IMR-90 (cell line): ENCODE measurements around the gene DPYSL5. TPM values are rescaled to one million over a fixed set of nuclear protein-coding genes. Genes with fewer than 3 reads are reported as not detected.

Source experiments
- ATAC-seq: fragments of 200-7000 bp; cut with Tn5 transposase; 2 replicates; pipeline ENCODE4 v1.9.1; 2020; ENCODE audit warnings: low read depth, mild to moderate bottlenecking, moderate library complexity
- BruUV-seq: library from RNA; stranded (reverse); fragments of 400-500 nt; replicated peaks from 2 replicates; lab custom pipeline; 2021; lab: Mats Ljungman, UMichigan
- CTCF ChIA-PET: fragments of 300-600 bp; formaldehyde crosslinking; extraction: SDS; loops from one replicate; lab custom pipeline; 2021; ENCODE audit warnings: antibody characterized with exemption; lab: Yijun Ruan, JAX
- POLR2A ChIA-PET: fragments of 300-600 bp; sonication (Branson Sonifier 250); formaldehyde crosslinking; loops from one replicate; lab custom pipeline; 2022; ENCODE audit warnings: antibody characterized with exemption; ENCODE audit not compliant: unreplicated experiment; lab: Charles Lee
- DNase-seq: peaks from one replicate; pipeline ENCODE4 v3.0.0; 2013
- H2AFZ ChIP-seq: replicated peaks from 2 replicates; pipeline ENCODE3; 2013; ENCODE audit warnings: low read length, mild to moderate bottlenecking; ENCODE audit not compliant: poor library complexity
- H2AK5ac ChIP-seq: 2 replicates; pipeline ENCODE4 v1.6.1; 2013; ENCODE audit warnings: low read depth, low read length, inconsistent platforms
- H2AK9ac ChIP-seq: replicated peaks from 2 replicates; pipeline ENCODE3; 2013; ENCODE audit warnings: mild to moderate bottlenecking, low read depth, low read length, moderate library complexity; ENCODE audit not compliant: poor library complexity
- H2BK120ac ChIP-seq: 2 replicates; pipeline ENCODE4 v1.6.1; 2013; ENCODE audit warnings: low read depth, low read length, inconsistent platforms
- H2BK15ac ChIP-seq: 3 replicates; pipeline ENCODE4 v1.6.1; 2013; ENCODE audit warnings: low read depth, low read length, inconsistent platforms
- H2BK20ac ChIP-seq: 2 replicates; pipeline ENCODE4 v1.6.1; 2013; ENCODE audit warnings: low read depth, mild to moderate bottlenecking, inconsistent platforms, low read length, moderate library complexity
- H2BK5ac ChIP-seq: 2 replicates; pipeline ENCODE4 v1.6.1; 2013; ENCODE audit warnings: mild to moderate bottlenecking, low read depth, low read length, inconsistent platforms; ENCODE audit not compliant: poor library complexity, severe bottlenecking
- H3K14ac ChIP-seq: replicated peaks from 2 replicates; pipeline ENCODE4 v1.6.1; 2013; ENCODE audit warnings: low read depth, low read length, inconsistent platforms
- H3K18ac ChIP-seq: 2 replicates; pipeline ENCODE4 v1.6.1; 2013; ENCODE audit warnings: low read depth, low read length, control low read depth
- H3K23ac ChIP-seq: 2 replicates; pipeline ENCODE4 v1.6.1; 2013; ENCODE audit warnings: low read depth, low read length, inconsistent platforms
- H3K27ac ChIP-seq: 2 replicates; pipeline ENCODE4 v1.5.1; 2013; ENCODE audit warnings: mild to moderate bottlenecking, control low read depth, low read length; ENCODE audit not compliant: insufficient read depth
- H3K27me3 ChIP-seq: 2 replicates; pipeline ENCODE4 v1.6.1; 2013; ENCODE audit warnings: low read length; ENCODE audit not compliant: control insufficient read depth, insufficient read depth
- H3K36me3 ChIP-seq: 2 replicates; pipeline ENCODE4 v1.6.1; 2013; ENCODE audit warnings: low read length, mixed read lengths; ENCODE audit not compliant: control insufficient read depth, insufficient read depth
- H3K4ac ChIP-seq: 2 replicates; pipeline ENCODE4 v1.6.1; 2013; ENCODE audit warnings: low read depth, low read length, inconsistent platforms
- H3K4me1 ChIP-seq: 2 replicates; pipeline ENCODE4 v1.6.1; 2013; ENCODE audit warnings: low read length, mixed read lengths; ENCODE audit not compliant: control insufficient read depth, insufficient read depth
- H3K4me2 ChIP-seq: 2 replicates; pipeline ENCODE4 v1.6.1; 2013; ENCODE audit warnings: low read depth, mild to moderate bottlenecking, control low read depth, low read length, moderate library complexity
- H3K4me3 ChIP-seq: 2 replicates; pipeline ENCODE4 v1.5.1; 2013; ENCODE audit warnings: low read depth, mild to moderate bottlenecking, control low read depth, low read length, moderate library complexity; ENCODE audit not compliant: insufficient read depth
- H3K56ac ChIP-seq: 2 replicates; pipeline ENCODE4 v1.6.1; 2013; ENCODE audit warnings: low read length, inconsistent platforms; ENCODE audit not compliant: insufficient read depth; ENCODE audit errors: extremely low read depth
- H3K79me1 ChIP-seq, 2 experiments: 2 replicates each; pipeline ENCODE4 v1.6.1; 2013; ENCODE audit warnings: low read length in 2 of 2, inconsistent platforms in 1 of 2, low read depth in 1 of 2
- H3K9ac ChIP-seq: 2 replicates; pipeline ENCODE4 v1.6.1; 2013; ENCODE audit warnings: low read depth, low read length, control low read depth
- H3K9me1 ChIP-seq: 2 replicates; pipeline ENCODE4 v1.6.1; 2013; ENCODE audit warnings: low read length, inconsistent platforms; ENCODE audit not compliant: insufficient read depth
- H3K9me3 ChIP-seq: 2 replicates; pipeline ENCODE4 v1.6.1; 2013; ENCODE audit warnings: low read length; ENCODE audit not compliant: control insufficient read depth, insufficient read depth
- H4K20me1 ChIP-seq: 2 replicates; pipeline ENCODE4 v1.6.1; 2013; ENCODE audit warnings: low read length, inconsistent platforms; ENCODE audit not compliant: insufficient read depth
- H4K5ac ChIP-seq: 2 replicates; pipeline ENCODE4 v1.6.1; 2013; ENCODE audit warnings: mild to moderate bottlenecking, low read depth, low read length, control low read depth
- H4K8ac ChIP-seq, 2 experiments: 2 replicates each; pipeline ENCODE4 v1.6.1; 2013; ENCODE audit warnings: low read depth in 2 of 2, low read length in 2 of 2, control low read depth in 1 of 2, inconsistent platforms in 1 of 2
- H4K91ac ChIP-seq: 2 replicates; pipeline ENCODE4 v1.6.1; 2013; ENCODE audit warnings: low read depth, low read length, inconsistent platforms; ENCODE audit not compliant: insufficient read depth
- BHLHE40 ChIP-seq: fragments of 150-350 bp; IDR thresholded peaks from 2 replicates; pipeline ENCODE4 v1.6.1; 2016; ENCODE audit warnings: mild to moderate bottlenecking, low read depth, low read length
- CEBPB ChIP-seq: IDR thresholded peaks from 2 replicates; pipeline ENCODE4 v1.6.1; 2012; ENCODE audit warnings: low read depth, low read length, improper control_type of control experiment
- CHD1 ChIP-seq: IDR thresholded peaks from 2 replicates; pipeline ENCODE4 v1.6.1; 2012; ENCODE audit warnings: low read depth, low read length, improper control_type of control experiment
- CTCF ChIP-seq: conservative IDR thresholded peaks from 2 replicates; pipeline ENCODE4 v1.5.1; 2012; ENCODE audit warnings: mild to moderate bottlenecking, low read depth, low read length, improper control_type of control experiment
- FOS ChIP-seq: fragments of 150-350 bp; IDR thresholded peaks from 2 replicates; pipeline ENCODE4 v1.6.1; 2016; ENCODE audit warnings: low read depth, low read length
- MAFK ChIP-seq: IDR thresholded peaks from 2 replicates; pipeline ENCODE4 v1.6.1; 2012; ENCODE audit warnings: low read depth, low read length, improper control_type of control experiment
- MAZ ChIP-seq: IDR thresholded peaks from 2 replicates; pipeline ENCODE4 v1.6.1; 2012; ENCODE audit warnings: low read depth, mild to moderate bottlenecking, low read length, improper control_type of control experiment, moderate library complexity, borderline replicate concordance
- MXI1 ChIP-seq: IDR thresholded peaks from 2 replicates; pipeline ENCODE4 v1.6.1; 2012; ENCODE audit warnings: low read depth, mild to moderate bottlenecking, low read length, moderate library complexity, borderline replicate concordance
- NFE2L2 ChIP-seq: fragments of 150-350 bp; IDR thresholded peaks from 2 replicates; pipeline ENCODE4 v1.6.1; 2016; ENCODE audit warnings: low read depth, mild to moderate bottlenecking, low read length
- POLR2A ChIP-seq: IDR thresholded peaks from 2 replicates; pipeline ENCODE4 v1.6.1; 2012; ENCODE audit warnings: mild to moderate bottlenecking, low read depth, low read length
- RAD21 ChIP-seq: IDR thresholded peaks from 2 replicates; pipeline ENCODE4 v1.6.1; 2012; ENCODE audit warnings: low read length, improper control_type of control experiment
- RCOR1 ChIP-seq: IDR thresholded peaks from 2 replicates; pipeline ENCODE4 v1.6.1; 2012; ENCODE audit warnings: mild to moderate bottlenecking, low read length, improper control_type of control experiment; ENCODE audit not compliant: insufficient replicate concordance
- RFX5 ChIP-seq: IDR thresholded peaks from 2 replicates; pipeline ENCODE4 v1.8.0; 2012; ENCODE audit warnings: low read depth, mild to moderate bottlenecking, low read length, moderate library complexity
- SMC3 ChIP-seq: fragments of 150-350 bp; IDR thresholded peaks from 2 replicates; pipeline ENCODE4 v1.6.1; 2016; ENCODE audit warnings: low read depth, mild to moderate bottlenecking, antibody characterized with exemption, low read length, moderate library complexity
- WGBS, 2 experiments: methylation state at CpG; one replicate each; pipeline versions ENCODE4 v1.1.5 to v1.1.7; 2013; ENCODE audit warnings: missing lambda C conversion rate in 2 of 2; ENCODE audit not compliant: insufficient read length in 1 of 2; ENCODE audit errors: extremely low coverage in 2 of 2; 5-methylcytosine and 5-hydroxymethylcytosine counted together
- dilution Hi-C: fragments of 300-500 bp; cut with HindIII; formaldehyde crosslinking; loops from one replicate; pipeline ENCODE4 v1.14.3; 2018; ENCODE audit warnings: low sequenced_read_pairs; ENCODE audit not compliant: unreplicated experiment
- in situ Hi-C: fragments of 300-500 bp; cut with MboI; formaldehyde crosslinking; loops from 3 replicates; pipeline ENCODE4 v1.14.3; 2019; ENCODE audit warnings: low sequenced_read_pairs, inconsistent platforms, mixed read lengths
- intact Hi-C: fragments of 100-400 bp; cut with micrococcal nuclease; formaldehyde crosslinking; loops from 2 replicates; pipeline ENCODE4 v1.10.0; 2022
- polyA plus RNA-seq, 3 experiments: library from polyadenylated mRNA; depleted of rRNA; stranded (reverse); fragments of >200 nt; gene quantifications; 2 replicates each; pipeline ENCODE4 v1.2.3, GENCODE V29; 2012; ENCODE audit warnings: low replicate concordance in 1 of 3
- total RNA-seq: library from RNA; depleted of rRNA; stranded (reverse); fragments of >200 nt; gene quantifications from 2 replicates; pipeline ENCODE4 v1.2.3, GENCODE V29; 2012
- TF ChIP-seq, protein P1 (sequence below): fragments of 150-350 bp; IDR thresholded peaks from 2 replicates; pipeline ENCODE4 v1.6.1; 2017; ENCODE audit warnings: mild to moderate bottlenecking, antibody characterized with exemption, low read length, low read depth
- TF ChIP-seq, protein P2 (sequence below): fragments of 150-350 bp; IDR thresholded peaks from 2 replicates; pipeline ENCODE4 v1.6.1; 2016; ENCODE audit warnings: low read depth, mild to moderate bottlenecking, low read length, moderate library complexity, borderline replicate concordance

The DPYSL5 gene
- total and polyA plus RNA-seq, 2 of the 4 experiments (the other 2 are of a cell fraction) = not detected

- dilution Hi-C loops = no loop called here
- no peak overlapping the region for H3K14ac ChIP-seq
- no peak overlapping the region for H2BK15ac ChIP-seq
- TF ChIP-seq RCOR1 (no peak), SMC3 (no peak), CEBPB (no peak), CTCF (no peak), MXI1 (no peak), POLR2A (no peak), RAD21 (no peak), RFX5 (no peak), CHD1 (no peak), NFE2L2 (no peak), FOS (no peak), MAFK (no peak), MAZ (no peak), BHLHE40 (no peak)
- TF ChIP-seq, protein P1, sequence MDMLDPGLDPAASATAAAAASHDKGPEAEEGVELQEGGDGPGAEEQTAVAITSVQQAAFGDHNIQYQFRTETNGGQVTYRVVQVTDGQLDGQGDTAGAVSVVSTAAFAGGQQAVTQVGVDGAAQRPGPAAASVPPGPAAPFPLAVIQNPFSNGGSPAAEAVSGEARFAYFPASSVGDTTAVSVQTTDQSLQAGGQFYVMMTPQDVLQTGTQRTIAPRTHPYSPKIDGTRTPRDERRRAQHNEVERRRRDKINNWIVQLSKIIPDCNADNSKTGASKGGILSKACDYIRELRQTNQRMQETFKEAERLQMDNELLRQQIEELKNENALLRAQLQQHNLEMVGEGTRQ = no peak
- TF ChIP-seq, protein P2, sequence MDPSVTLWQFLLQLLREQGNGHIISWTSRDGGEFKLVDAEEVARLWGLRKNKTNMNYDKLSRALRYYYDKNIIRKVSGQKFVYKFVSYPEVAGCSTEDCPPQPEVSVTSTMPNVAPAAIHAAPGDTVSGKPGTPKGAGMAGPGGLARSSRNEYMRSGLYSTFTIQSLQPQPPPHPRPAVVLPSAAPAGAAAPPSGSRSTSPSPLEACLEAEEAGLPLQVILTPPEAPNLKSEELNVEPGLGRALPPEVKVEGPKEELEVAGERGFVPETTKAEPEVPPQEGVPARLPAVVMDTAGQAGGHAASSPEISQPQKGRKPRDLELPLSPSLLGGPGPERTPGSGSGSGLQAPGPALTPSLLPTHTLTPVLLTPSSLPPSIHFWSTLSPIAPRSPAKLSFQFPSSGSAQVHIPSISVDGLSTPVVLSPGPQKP = no peak
- H3K4me1 ChIP-seq = no peaks in the 10 kb centered on the region
- no peaks in the 10 kb centered on the region for H3K9me3 ChIP-seq
- H2AK9ac ChIP-seq = no peak overlapping the region
- H3K18ac ChIP-seq = no peak overlapping the region
- H3K27me3 ChIP-seq = peaks cover 15% of the 10 kb centered on the region
- intact Hi-C loops = no loop called here
- H2AFZ ChIP-seq = no peak overlapping the region
- H2AK5ac ChIP-seq = no peak overlapping the region
- WGBS, 2 experiments = no CpG with 5 or more reads among the region's 6 CpGs
- H4K20me1 ChIP-seq = no peaks in the 10 kb centered on the region
- no peak overlapping the region for H3K4ac ChIP-seq
- H3K56ac ChIP-seq = no peak overlapping the region
- H2BK5ac ChIP-seq = no peak overlapping the region
- H3K36me3 ChIP-seq = no peaks in the 10 kb centered on the region
- no peak overlapping the region for H4K5ac ChIP-seq
- H3K27ac ChIP-seq = no peak overlapping the region
- DNase-seq (no peak), ATAC-seq (no peak)
- H3K9me1 ChIP-seq = no peaks in the 10 kb centered on the region
- in situ Hi-C loops = no loop called here
- no peak overlapping the region for H3K4me2 ChIP-seq
- H3K9ac ChIP-seq = no peak overlapping the region
- no peaks in the 10 kb centered on the region for H3K79me1 ChIP-seq
- BruUV-seq = no TSS peak
- no peak overlapping the region for H4K8ac ChIP-seq
- no peak overlapping the region for H4K91ac ChIP-seq
- no peak overlapping the region for H2BK20ac ChIP-seq
- no peak overlapping the region for H3K4me3 ChIP-seq
- ChIA-PET CTCF (interaction anchor here (0.5 kb wide), 1 partner anchor 23 kb away, joined by 3 read pairs; no protein-coding TSS in a partner anchor), POLR2A (no interaction called here)
- H2BK120ac ChIP-seq = no peak overlapping the region
- H3K23ac ChIP-seq = no peak overlapping the region
Measured at GRCh38 chr2:26822877-26823276, 25.1 kb upstream of the DPYSL5 start.
